ENCODE results near the gene ANKLE1.

ANKLE1 gene

DNA sequence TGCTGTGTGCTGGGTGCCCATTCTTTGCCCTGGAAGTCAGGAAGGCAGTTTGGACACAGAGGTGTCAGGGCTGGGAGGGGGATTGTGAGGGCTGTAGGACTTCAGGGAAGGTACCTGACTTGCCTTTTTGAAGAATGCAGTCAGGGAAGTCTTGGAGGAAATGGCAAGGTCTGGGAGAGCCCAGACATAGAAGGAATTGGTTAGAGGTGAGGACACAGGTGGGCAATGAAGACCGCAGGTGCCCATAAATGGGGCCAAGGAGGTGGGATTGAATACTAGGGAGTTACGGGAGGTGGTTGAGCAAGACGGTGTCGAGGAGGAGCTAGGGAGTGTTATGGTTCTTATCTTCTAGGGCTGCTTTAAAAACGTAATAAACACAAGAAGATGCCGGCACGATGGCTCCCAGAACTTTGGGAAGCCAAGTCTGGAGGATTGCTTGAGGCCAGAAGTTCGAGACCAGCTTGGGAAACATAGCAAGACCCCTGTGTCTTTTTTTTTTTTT lies 26.2 kb downstream of the ANKLE1 start:
- no peak for TF ChIP-seq CTCF (conservative IDR thresholded peaks at IDR 0.05; ENCODE audit: control insufficient read depth, insufficient read depth, low read depth, low read length)
- no peak overlapping the region for H3K4me3 ChIP-seq (ENCODE audit: control insufficient read depth, low read depth, low read length)
- DNase-seq (ENCODE audit: low read depth), result no peak

DNA sequence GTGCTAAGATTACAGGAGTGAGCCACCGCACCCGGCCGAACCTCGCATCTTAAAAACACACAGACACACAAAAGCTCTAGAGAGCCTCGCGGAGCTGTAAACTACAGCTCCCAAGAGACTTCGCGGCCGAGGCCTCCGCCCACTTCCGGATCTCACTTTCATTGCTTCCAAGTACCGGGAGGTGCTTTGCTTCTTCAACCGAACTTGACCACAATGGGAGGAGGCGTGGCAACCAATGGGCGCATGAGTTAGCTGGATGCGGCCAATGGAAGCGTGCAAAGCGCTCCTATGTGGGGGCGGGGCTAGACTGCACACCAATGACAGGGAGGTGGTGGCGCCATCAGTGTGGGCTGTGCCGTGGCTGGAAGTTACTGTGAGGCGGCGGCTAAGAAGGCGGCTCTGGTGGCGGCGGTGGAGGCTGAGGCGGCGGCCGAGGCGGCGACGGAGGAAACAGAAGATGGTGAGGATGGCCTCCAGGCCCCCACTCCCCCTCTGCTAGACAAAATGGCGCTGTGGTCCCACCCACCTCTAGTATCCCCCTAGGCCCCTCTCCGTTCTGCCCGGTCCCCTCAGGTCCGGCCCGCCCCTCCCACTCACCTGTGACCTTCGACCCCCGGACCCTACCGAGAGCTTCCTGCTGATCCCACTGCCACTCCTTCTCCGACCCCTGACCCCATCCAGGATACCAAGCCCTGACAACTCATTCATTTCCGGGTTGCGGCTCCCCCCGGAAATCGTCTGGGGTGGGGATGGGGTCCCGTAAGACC lies 27.7 kb downstream of the ANKLE1 start, which contains the start of gene DDA1:
Gene DDA1, plus strand, starts transcription at position 366 of the 767 bp plus-strand sequence. Its CDS starts 92 bp downstream, at position 458.
- H3K4me3 ChIP-seq (ENCODE audit: control insufficient read depth, low read depth, low read length), result peak within 1 kb of the TSS; percentile 92
- TF ChIP-seq CTCF (conservative IDR thresholded peaks at IDR 0.05; ENCODE audit: control insufficient read depth, insufficient read depth, low read depth, low read length), result no peak
- DNase-seq (ENCODE audit: low read depth), result peak; percentile 100

- H3K4me3 ChIP-seq (ENCODE audit: control insufficient read depth, low read depth, low read length), result peak overlapping the region; percentile 92
- no peak for DNase-seq (ENCODE audit: low read depth)
- TF ChIP-seq CTCF (conservative IDR thresholded peaks at IDR 0.05; ENCODE audit: control insufficient read depth, insufficient read depth, low read depth, low read length), result no peak
Observed at GRCh38 chr19:17309965-17310461, 28.3 kb downstream of the ANKLE1 start.

DNA sequence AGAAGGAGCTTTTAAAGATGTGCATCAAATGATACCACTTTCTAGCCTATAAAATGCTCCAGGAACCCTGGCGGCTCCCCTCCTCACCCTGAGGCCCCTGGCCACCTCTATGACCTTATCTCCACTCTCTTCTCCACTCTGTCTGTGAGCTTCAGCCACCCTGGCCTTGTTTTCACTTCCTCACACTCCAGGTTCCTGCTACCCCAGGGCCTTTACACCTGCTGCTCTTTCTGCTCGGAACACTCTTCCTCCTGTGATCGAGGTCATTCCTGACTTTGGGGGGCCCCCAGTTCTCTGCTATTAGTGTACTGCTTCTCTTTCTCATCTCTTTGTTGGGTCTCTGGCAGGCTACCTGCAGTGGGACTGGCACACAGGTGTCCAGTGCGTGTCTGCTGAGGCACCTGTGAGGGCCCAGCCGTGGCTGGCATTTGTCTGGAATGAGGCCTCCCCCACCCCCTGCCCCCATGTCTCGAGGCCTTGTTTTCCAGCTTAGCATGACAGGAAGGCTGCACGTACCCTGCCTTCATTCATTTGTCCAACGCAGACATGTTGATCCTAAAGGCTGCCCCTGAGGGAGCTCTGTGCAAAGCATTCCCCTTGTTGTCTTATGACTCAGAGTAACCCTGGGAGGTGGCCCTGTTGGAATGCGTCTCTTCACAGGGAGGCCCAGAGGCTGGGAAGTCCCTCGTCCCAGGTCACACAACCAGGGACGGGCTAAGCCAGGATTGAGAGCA lies 29.9 kb downstream of the ANKLE1 start:
- TF ChIP-seq CTCF (conservative IDR thresholded peaks at IDR 0.05; ENCODE audit: control insufficient read depth, insufficient read depth, low read depth, low read length), result no peak
- H3K4me3 ChIP-seq (ENCODE audit: control insufficient read depth, low read depth, low read length), result no peak overlapping the region
- peak; percentile 66 for DNase-seq (ENCODE audit: low read depth)

GRCh38 chr19:17312189-17313113 lies 30.8 kb downstream of the ANKLE1 start:
- no peak for TF ChIP-seq CTCF (conservative IDR thresholded peaks at IDR 0.05; ENCODE audit: control insufficient read depth, insufficient read depth, low read depth, low read length)
- no peak overlapping the region for H3K4me3 ChIP-seq (ENCODE audit: control insufficient read depth, low read depth, low read length)
- no peak for DNase-seq (ENCODE audit: low read depth)

Measured in fibroblast of mammary gland (primary cell).